ENCODE measurements around the gene SLC5A4.

GRCh38 chr22:32255217-32255616 lies at the start of gene SLC5A4:
- TF ChIP-seq CTCF (IDR thresholded peaks at IDR 0.05; ENCODE audit: low read depth, low read length) (no peak), EZH2phosphoT487 (IDR thresholded peaks at IDR 0.05; ENCODE audit: low read depth) (no peak)
